Pancreas (tissue), 10 donors: ENCODE measurements around the gene AQP3. TPM values are rescaled to one million over a fixed set of nuclear protein-coding genes. Genes with fewer than 3 reads are reported as not detected.
"Not testable (repeated sequence)": the region's sequence is repeated elsewhere in the genome, so short reads cannot be mapped to it uniquely, and the experiment has no call there.

Experiments used
- ATAC-seq, 4 donors: fragments of 200-7000 bp; cut with Tn5 transposase; one replicate each; pipeline versions ENCODE4 v1.8.0 to v1.9.1; 2020; ENCODE audit warnings: mild to moderate bottlenecking in 4 of 4, moderate library complexity in 4 of 4
- DNase-seq, 6 donors: peaks; one replicate each; pipeline ENCODE4 v3.0.0-alpha.2; 2020
- FAIRE-seq: peaks from 2 replicates; lab custom pipeline; 2012; peaks lifted over from hg19 to GRCh38; lab: Jason Lieb, UNC
- H3K27ac ChIP-seq, 4 donors: fragments of 200-600 bp; sonication (generic); 1 replicate in 3 of 4; 2 replicates in 1 of 4; pipeline versions ENCODE4 v1.5.0 to v1.8.0; 2020
- H3K27me3 ChIP-seq, 4 donors: fragments of 200-600 bp; one replicate each; pipeline ENCODE4 v1.8.0; 2021
- H3K36me3 ChIP-seq, 3 donors: fragments of 200-600 bp; sonication (generic) in 1 of 3; one replicate each; pipeline versions ENCODE4 v1.5.0 to v1.8.0; 2020 to 2021
- H3K4me1 ChIP-seq, 3 donors: fragments of 200-600 bp; one replicate each; pipeline ENCODE4 v1.8.0; 2021
- H3K4me3 ChIP-seq, 4 donors: fragments of 200-600 bp; sonication (generic) in 2 of 4; one replicate each; pipeline versions ENCODE4 v1.5.0 to v1.8.0; 2020 to 2021
- H3K9me3 ChIP-seq, 4 donors: fragments of 200-600 bp; one replicate each; pipeline ENCODE4 v1.8.0; 2021
- WGBS, 2 donors: extraction: QIAGEN DNeasy Blood & Tissue Kit; methylation state at CpG; one replicate each; pipeline ENCODE4 v1.1.7; 2013; 5-methylcytosine and 5-hydroxymethylcytosine counted together
- intact Hi-C, 3 donors: fragments of 100-400 bp; cut with DNase I; formaldehyde crosslinking; loops; one replicate each; pipeline versions ENCODE4 v1.11.1 to v1.14.2; 2022
- polyA plus RNA-seq, 2 donors: library from polyadenylated mRNA; stranded (reverse); fragments of 200-250 nt; gene quantifications; one replicate each; pipeline ENCODE4 v1.2.3, GENCODE V29; 2013
- total RNA-seq, 6 donors: library from RNA; stranded (reverse); fragmentation: NEBNext Ultra II Directional in 4 of 6; extraction: Animal tissue kit (Norgen Biotek cat#: 25700) in 4 of 6; gene quantifications; one replicate each; pipeline versions ENCODE4 v1.2.1 to v1.2.4, GENCODE V29; 2021 to 2023
- TF ChIP-seq, protein P1 (sequence below), 4 donors: fragments of 200-600 bp; sonication (generic) in 3 of 4; IDR thresholded peaks; one replicate each; pipeline versions ENCODE4 v1.5.0 to v1.8.0; 2021; ENCODE audit warnings: antibody characterized with exemption in 4 of 4
- donor health status: healthy with polysubstance abuse.
- donor health status: DM: no; HTN: no; CAD: no; lungs with moderate emphysema.
- donor health status: DM: no; HTN: no; CAD: no.
- donor health status: control.
- donor health status: control.
- donor health status: Bipolar disorder and iron deficiency.
- donor health status: DM: yes; HTN: yes; CAD: no.
- donor health status: DM: no; HTN: no; CAD: no.
- donor health status: DM: no; HTN: no; CAD: no.
- donor health status: DM: yes; HTN: yes; CAD: no.

The AQP3 gene
- total and polyA plus RNA-seq, 8 donors = 18.3 to 39.0 (median 21.9) TPM

- peaks cover 0 to 36% (median 23%) of the 10 kb centered on the region in 3 donors for H3K36me3 ChIP-seq
- intact Hi-C loops = loop anchor here in 2 of 3 donors (10.0 kb wide), 3 partner anchors 56 to 156 kb away; partner anchors contain the start of gene AQP7 (in 1 of the 2)
- ATAC-seq (no peak), DNase-seq (peak in 1 of 6 donors; percentile 10), FAIRE-seq (no peak)
- H3K4me3 ChIP-seq = no peak overlapping the region
- TF ChIP-seq, protein P1, sequence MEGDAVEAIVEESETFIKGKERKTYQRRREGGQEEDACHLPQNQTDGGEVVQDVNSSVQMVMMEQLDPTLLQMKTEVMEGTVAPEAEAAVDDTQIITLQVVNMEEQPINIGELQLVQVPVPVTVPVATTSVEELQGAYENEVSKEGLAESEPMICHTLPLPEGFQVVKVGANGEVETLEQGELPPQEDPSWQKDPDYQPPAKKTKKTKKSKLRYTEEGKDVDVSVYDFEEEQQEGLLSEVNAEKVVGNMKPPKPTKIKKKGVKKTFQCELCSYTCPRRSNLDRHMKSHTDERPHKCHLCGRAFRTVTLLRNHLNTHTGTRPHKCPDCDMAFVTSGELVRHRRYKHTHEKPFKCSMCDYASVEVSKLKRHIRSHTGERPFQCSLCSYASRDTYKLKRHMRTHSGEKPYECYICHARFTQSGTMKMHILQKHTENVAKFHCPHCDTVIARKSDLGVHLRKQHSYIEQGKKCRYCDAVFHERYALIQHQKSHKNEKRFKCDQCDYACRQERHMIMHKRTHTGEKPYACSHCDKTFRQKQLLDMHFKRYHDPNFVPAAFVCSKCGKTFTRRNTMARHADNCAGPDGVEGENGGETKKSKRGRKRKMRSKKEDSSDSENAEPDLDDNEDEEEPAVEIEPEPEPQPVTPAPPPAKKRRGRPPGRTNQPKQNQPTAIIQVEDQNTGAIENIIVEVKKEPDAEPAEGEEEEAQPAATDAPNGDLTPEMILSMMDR (IDR thresholded peaks at IDR 0.05) = no peak
- no peaks in the 10 kb centered on the region for H3K9me3 ChIP-seq
- H3K27ac ChIP-seq = no peak overlapping the region
- peaks cover 0 to 14% (median 8%) of the 10 kb centered on the region in 3 donors for H3K4me1 ChIP-seq
- 90 to 92% methylated on average over 10 of the region's 10 CpGs for WGBS, 2 donors
- H3K27me3 ChIP-seq = no peaks in the 10 kb centered on the region
These were observed 13.5 kb upstream of the AQP3 start for GRCh38 chr9:33460854-33461253.

DNA sequence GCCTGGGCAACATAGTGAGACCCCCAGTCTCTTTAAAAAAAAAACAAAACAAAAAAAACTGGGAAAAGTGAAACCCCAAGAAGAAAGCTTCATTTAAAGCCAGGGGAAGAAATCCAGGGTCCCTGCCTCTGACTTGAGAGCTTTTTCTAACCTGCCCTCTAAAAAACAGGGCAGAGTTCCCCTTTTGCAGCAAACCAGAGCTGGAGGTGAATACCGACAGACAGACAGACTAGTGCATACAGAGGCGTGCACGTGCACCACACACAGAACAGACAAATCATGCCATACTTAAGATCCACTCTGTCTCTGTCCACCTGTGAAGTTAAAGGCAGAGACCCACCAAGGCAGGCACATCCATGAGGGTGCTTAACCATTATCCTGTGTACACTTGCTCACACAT lies 11.7 kb upstream of the AQP3 start:
- TF ChIP-seq, protein P1 (IDR thresholded peaks at IDR 0.05) = no peak
- H3K4me1 ChIP-seq = peaks cover 0 to 14% (median 8%) of the 10 kb centered on the region in 3 donors
- H3K4me3 ChIP-seq = no peak overlapping the region
- H3K27ac ChIP-seq = no peak overlapping the region
- intact Hi-C loops = no loop called here
- no peaks in the 10 kb centered on the region for H3K27me3 ChIP-seq
- no peaks in the 10 kb centered on the region for H3K9me3 ChIP-seq
- 78 to 81% methylated on average over 3 of the region's 3 CpGs for WGBS, 2 donors
- peaks cover 0 to 23% (median 10%) of the 10 kb centered on the region in 3 donors for H3K36me3 ChIP-seq
- DNase-seq (no peak), FAIRE-seq (no peak), ATAC-seq (no peak)

- Histone ChIP-seq H3K27ac (no peak overlapping the region), H3K36me3 (peaks cover 0 to 18% (median 8%) of the 10 kb centered on the region in 3 donors), H3K27me3 (no peaks in the 10 kb centered on the region), H3K4me3 (no peak overlapping the region), H3K9me3 (no peaks in the 10 kb centered on the region), H3K4me1 (peaks cover 0 to 14% (median 8%) of the 10 kb centered on the region in 3 donors)
- DNase-seq = peak in 2 of 6 donors; percentile 31 to 68
- intact Hi-C loops = no loop called here
- peak; percentile 64 to 80 (median 77) for ATAC-seq
- TF ChIP-seq, protein P1 (IDR thresholded peaks at IDR 0.05) = no peak
- WGBS, 2 donors = 2 to 21% methylated on average over 4 of the region's 4 CpGs
- FAIRE-seq = no peak
These were observed 11.1 kb upstream of the AQP3 start for GRCh38 chr9:33458444-33458843.

DNA sequence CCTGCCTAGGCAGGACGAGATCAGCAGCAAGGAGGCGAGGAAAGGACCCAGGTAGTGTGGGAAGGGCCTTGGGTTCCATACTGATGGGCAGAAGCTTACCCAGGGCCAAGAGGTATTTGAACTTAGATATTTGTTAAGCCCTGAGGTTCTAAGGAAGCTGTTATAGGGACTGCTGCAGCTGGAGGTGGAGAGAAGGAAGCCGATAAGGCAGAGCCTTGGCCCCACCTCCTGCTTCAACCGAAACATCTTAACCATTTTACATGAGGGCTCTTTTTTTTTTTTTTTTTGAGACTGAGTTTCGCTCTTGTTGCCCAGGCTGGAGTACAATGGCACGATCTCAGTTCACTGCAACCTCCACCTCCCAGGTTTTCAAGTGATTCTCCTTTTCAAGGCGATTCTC lies 8.6 kb upstream of the AQP3 start:
- FAIRE-seq = no peak
- peaks cover 0 to 14% (median 8%) of the 10 kb centered on the region in 3 donors for H3K4me1 ChIP-seq
- H3K9me3 ChIP-seq = no peaks in the 10 kb centered on the region
- TF ChIP-seq, protein P1 (IDR thresholded peaks at IDR 0.05) = no peak
- WGBS, 2 donors = 78 to 88% methylated on average over 7 of the region's 7 CpGs
- no peaks in the 10 kb centered on the region for H3K36me3 ChIP-seq
- H3K4me3 ChIP-seq = no peak overlapping the region
- no peak for ATAC-seq
- H3K27me3 ChIP-seq = no peaks in the 10 kb centered on the region
- H3K27ac ChIP-seq = no peak overlapping the region
- peak in 1 of 6 donors; percentile 0 for DNase-seq
- intact Hi-C loops = no loop called here

GRCh38 chr9:33455456-33455855 lies 8.1 kb upstream of the AQP3 start:
- H3K27me3 ChIP-seq, FAIRE-seq, ATAC-seq, H3K9me3 ChIP-seq, H3K4me3 ChIP-seq, H3K27ac ChIP-seq, H3K36me3 ChIP-seq, intact Hi-C loops, DNase-seq: not testable (repeated sequence)
- H3K4me1 ChIP-seq = peaks cover 0 to 14% (median 8%) of the 10 kb centered on the region in 3 donors
- WGBS, 2 donors = 94 to 97% methylated on average over 8 of the region's 8 CpGs

GRCh38 chr9:33454661-33455026 lies 7.3 kb upstream of the AQP3 start:
- ATAC-seq, DNase-seq, H3K27me3 ChIP-seq, H3K9me3 ChIP-seq, H3K27ac ChIP-seq, H3K4me3 ChIP-seq, H3K36me3 ChIP-seq, FAIRE-seq: not testable (repeated sequence)
- peaks cover 0 to 14% (median 8%) of the 10 kb centered on the region in 3 donors for H3K4me1 ChIP-seq
- intact Hi-C loops = loop anchor here in 1 of 3 donors (5.0 kb wide), 1 partner anchor 47 kb away; no protein-coding TSS in a partner anchor
- 77 to 89% methylated on average over 5 of the region's 5 CpGs for WGBS, 2 donors
